ENCODE data around the gene POLR2E. TPM values are rescaled to one million over a fixed set of nuclear protein-coding genes. Genes with fewer than 3 reads are reported as not detected.

POLR2E gene
- total and polyA plus RNA-seq, 2 of the 13 experiments (the other 11 are each of a cell fraction or from before 2014, with no cell fraction given) = 140 to 272 TPM

DNA sequence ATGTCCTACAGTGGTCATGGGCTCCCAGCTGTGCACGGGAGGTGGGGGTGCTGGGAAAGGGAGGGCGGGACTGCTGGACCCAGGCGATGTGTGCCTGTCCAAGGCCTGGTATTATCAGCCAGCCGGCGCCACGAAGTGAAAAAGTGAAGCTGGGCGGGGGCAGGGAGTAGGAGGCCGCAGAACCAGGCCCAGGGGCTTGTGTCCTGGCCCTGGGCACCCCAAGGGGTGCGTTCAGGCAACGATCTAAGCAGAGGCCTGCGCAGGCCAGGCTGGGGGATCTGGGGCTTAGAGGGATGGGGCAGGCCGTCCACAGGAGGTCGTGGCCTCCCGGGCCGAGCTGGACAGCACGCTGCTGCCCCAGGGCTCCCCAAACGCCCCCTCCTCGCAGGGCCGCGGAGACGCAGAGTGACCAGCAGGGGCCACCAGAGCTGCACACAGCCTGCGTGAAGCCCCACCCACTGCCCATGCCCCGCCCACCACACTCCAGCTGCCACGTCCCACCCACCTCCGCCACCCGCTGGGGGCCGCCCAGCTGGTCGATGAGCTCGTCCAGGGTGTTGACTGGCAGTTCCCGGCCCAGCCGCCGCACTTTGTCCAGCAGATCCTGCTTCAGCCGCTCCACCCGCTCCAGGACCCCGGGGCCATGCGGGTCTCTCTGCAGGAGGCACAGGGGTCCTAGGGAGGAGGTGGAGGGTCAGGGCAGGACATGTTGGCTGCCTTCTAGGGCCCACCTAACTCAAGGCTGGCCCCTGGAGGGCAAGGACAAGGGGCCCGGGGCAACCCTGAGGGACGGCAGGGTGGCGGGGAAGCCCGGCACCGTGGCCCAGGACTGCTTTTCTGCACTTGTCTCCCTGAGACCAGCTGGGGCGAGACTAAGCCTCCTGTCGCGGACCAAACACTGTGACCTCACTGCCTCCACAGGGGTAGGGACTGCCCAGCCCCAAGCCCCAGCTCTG lies 18.1 kb upstream of the POLR2E start (continued):
- TF ChIP-seq RBFOX2 (IDR thresholded peaks at IDR 0.05; ENCODE audit: low read depth, low read length) (peak; percentile 70), KLF15 (CRISPR knock-in tag; IDR thresholded peaks at IDR 0.05; ENCODE audit: borderline replicate concordance) (no peak), ZNF329 (CRISPR knock-in tag; IDR thresholded peaks at IDR 0.05; ENCODE audit: low read depth) (no peak), ZNF883 (CRISPR knock-in tag; IDR thresholded peaks at IDR 0.05; ENCODE audit: not compliant biosample characterization) (peak; percentile 50), MXD4 (CRISPR knock-in tag; IDR thresholded peaks at IDR 0.05) (peak; percentile 86), EZH2 (conservative IDR thresholded peaks at IDR 0.05; ENCODE audit: low read depth, low read length) (no peak), KDM1A (CRISPR knock-in tag; IDR thresholded peaks at IDR 0.05) (no peak), ZNF720 (CRISPR knock-in tag; IDR thresholded peaks at IDR 0.05) (no peak), ZNF225 (CRISPR knock-in tag; IDR thresholded peaks at IDR 0.05) (peak; percentile 25; the same call in 1 of the 2 replicates), TCF7L2 (IDR thresholded peaks at IDR 0.05; ENCODE audit: low read depth, low read length) (no peak), ISL2 (CRISPR knock-in tag; IDR thresholded peaks at IDR 0.05) (peak; percentile 67), ZBTB3 (CRISPR knock-in tag; IDR thresholded peaks at IDR 0.05; ENCODE audit: borderline replicate concordance, low read depth) (no peak), ZNF253 (CRISPR knock-in tag; IDR thresholded peaks at IDR 0.05; ENCODE audit: borderline replicate concordance) (no peak), NFE2L2 (IDR thresholded peaks at IDR 0.05; ENCODE audit: low read length) (no peak), ZNF383 (CRISPR knock-in tag; IDR thresholded peaks at IDR 0.05; ENCODE audit: borderline replicate concordance) (no peak), MEF2D (CRISPR knock-in tag; IDR thresholded peaks at IDR 0.05) (peak; percentile 74; the same call in 1 of the 2 replicates), ESRRA (CRISPR knock-in tag; IDR thresholded peaks at IDR 0.05; ENCODE audit: low read depth) (peak; percentile 72), SP140L (CRISPR knock-in tag; IDR thresholded peaks at IDR 0.05; ENCODE audit: borderline replicate concordance) (no peak), SATB2 (CRISPR knock-in tag; IDR thresholded peaks at IDR 0.05) (no peak), ZNF83 (CRISPR knock-in tag; IDR thresholded peaks at IDR 0.05; ENCODE audit: borderline replicate concordance) (no peak), SOX13 (IDR thresholded peaks at IDR 0.05) (no peak), SOX13 (CRISPR knock-in tag; conservative IDR thresholded peaks at IDR 0.05 in 1 of 2, IDR thresholded peaks at IDR 0.05 in 1 of 2) (peak in 1 of 2 experiments; percentile 89; a peak in 1 of 4 replicates)
- TF ChIP-seq, protein P1, sequence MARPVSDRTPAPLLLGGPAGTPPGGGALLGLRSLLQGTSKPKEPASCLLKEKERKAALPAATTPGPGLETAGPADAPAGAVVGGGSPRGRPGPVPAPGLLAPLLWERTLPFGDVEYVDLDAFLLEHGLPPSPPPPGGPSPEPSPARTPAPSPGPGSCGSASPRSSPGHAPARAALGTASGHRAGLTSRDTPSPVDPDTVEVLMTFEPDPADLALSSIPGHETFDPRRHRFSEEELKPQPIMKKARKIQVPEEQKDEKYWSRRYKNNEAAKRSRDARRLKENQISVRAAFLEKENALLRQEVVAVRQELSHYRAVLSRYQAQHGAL (CRISPR knock-in tag; IDR thresholded peaks at IDR 0.05; ENCODE audit: not compliant biosample characterization) = no peak
- TF ChIP-seq, protein P2, sequence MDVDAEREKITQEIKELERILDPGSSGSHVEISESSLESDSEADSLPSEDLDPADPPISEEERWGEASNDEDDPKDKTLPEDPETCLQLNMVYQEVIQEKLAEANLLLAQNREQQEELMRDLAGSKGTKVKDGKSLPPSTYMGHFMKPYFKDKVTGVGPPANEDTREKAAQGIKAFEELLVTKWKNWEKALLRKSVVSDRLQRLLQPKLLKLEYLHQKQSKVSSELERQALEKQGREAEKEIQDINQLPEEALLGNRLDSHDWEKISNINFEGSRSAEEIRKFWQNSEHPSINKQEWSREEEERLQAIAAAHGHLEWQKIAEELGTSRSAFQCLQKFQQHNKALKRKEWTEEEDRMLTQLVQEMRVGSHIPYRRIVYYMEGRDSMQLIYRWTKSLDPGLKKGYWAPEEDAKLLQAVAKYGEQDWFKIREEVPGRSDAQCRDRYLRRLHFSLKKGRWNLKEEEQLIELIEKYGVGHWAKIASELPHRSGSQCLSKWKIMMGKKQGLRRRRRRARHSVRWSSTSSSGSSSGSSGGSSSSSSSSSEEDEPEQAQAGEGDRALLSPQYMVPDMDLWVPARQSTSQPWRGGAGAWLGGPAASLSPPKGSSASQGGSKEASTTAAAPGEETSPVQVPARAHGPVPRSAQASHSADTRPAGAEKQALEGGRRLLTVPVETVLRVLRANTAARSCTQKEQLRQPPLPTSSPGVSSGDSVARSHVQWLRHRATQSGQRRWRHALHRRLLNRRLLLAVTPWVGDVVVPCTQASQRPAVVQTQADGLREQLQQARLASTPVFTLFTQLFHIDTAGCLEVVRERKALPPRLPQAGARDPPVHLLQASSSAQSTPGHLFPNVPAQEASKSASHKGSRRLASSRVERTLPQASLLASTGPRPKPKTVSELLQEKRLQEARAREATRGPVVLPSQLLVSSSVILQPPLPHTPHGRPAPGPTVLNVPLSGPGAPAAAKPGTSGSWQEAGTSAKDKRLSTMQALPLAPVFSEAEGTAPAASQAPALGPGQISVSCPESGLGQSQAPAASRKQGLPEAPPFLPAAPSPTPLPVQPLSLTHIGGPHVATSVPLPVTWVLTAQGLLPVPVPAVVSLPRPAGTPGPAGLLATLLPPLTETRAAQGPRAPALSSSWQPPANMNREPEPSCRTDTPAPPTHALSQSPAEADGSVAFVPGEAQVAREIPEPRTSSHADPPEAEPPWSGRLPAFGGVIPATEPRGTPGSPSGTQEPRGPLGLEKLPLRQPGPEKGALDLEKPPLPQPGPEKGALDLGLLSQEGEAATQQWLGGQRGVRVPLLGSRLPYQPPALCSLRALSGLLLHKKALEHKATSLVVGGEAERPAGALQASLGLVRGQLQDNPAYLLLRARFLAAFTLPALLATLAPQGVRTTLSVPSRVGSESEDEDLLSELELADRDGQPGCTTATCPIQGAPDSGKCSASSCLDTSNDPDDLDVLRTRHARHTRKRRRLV (CRISPR knock-in tag; IDR thresholded peaks at IDR 0.05) = no peak
- TF ChIP-seq, protein P3, sequence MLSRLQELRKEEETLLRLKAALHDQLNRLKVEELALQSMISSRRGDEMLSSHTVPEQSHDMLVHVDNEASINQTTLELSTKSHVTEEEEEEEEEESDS (CRISPR knock-in tag; IDR thresholded peaks at IDR 0.05; ENCODE audit: borderline replicate concordance) = peak; percentile 28; the same call in 1 of the 2 replicates
